Measurements from ENCODE around the gene KIT. TPM values are rescaled to one million over a fixed set of nuclear protein-coding genes. Genes with fewer than 3 reads are reported as not detected.

Gene KIT
- total RNA-seq, 2 experiments from 2014 or later, result 0.05 to 0.36 TPM

DNA sequence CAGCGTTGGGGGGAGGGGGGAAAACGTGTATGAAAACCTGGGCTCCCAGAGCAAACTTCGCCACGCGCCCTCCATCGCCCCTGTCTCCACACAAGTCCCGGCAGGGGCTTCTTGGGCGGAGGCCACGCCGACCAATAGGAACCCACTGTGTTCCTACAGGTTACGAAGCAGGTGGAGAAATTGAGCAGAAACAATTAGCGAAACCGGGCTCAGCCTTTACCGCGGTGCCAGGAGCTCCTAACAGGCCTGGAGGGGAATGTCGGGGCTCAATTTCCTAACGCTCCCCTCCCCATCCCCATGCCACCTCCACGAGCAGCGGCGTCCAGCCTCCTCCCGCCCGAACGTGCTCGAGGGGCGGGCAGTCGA lies 589 bp upstream of the KIT start:
- no peak for TF ChIP-seq CTCF (IDR thresholded peaks at IDR 0.05)
- peaks cover 25% of the 10 kb centered on the region for H3K4me1 Mint-ChIP-seq (ENCODE audit: low read depth)
- peaks cover 0 to 6% of the 10 kb centered on the region in 2 experiments for H3K9me3 ChIP-seq (ENCODE audit: control insufficient read depth in 1 of 2, insufficient read depth in 1 of 2, low read length in 2 of 2)
- no peaks in the 10 kb centered on the region for H3K9me3 Mint-ChIP-seq
- intact Hi-C loops (cut with DNase I, micrococcal nuclease), result no loop called here
- CTCF ChIA-PET, result no interaction called here
- H3K27me3 ChIP-seq (ENCODE audit: control insufficient read depth in 1 of 2, insufficient read depth in 2 of 2, low read length in 2 of 2), result peaks cover 43 to 46% of the 10 kb centered on the region in 2 experiments
- ATAC-seq (ENCODE audit: poor library complexity) (no peak), DNase-seq (no peak)
- peaks cover 66% of the 10 kb centered on the region for H3K27me3 Mint-ChIP-seq
- no peak overlapping the region for H3K27ac ChIP-seq (ENCODE audit: low read depth in 1 of 2, low read length in 2 of 2)
- H3K36me3 ChIP-seq (ENCODE audit: insufficient read depth, low read length), result no peaks in the 10 kb centered on the region
- H3K36me3 Mint-ChIP-seq (ENCODE audit: low read depth), result no peaks in the 10 kb centered on the region
- H3K4me1 ChIP-seq (ENCODE audit: insufficient read depth, low read length), result peaks cover 24% of the 10 kb centered on the region
- peak overlapping the region; percentile 55 for H3K4me3 ChIP-seq (ENCODE audit: low read length)
- peak overlapping the region; percentile 43 for H3K4me3 Mint-ChIP-seq
- POLR2A ChIA-PET, result no interaction called here
- H3K27ac Mint-ChIP-seq, result no peak overlapping the region

- peak overlapping the region; percentile 70 for H3K4me3 Mint-ChIP-seq
- peaks cover 25% of the 10 kb centered on the region for H3K4me1 Mint-ChIP-seq (ENCODE audit: low read depth)
- no peaks in the 10 kb centered on the region for H3K9me3 Mint-ChIP-seq
- Histone ChIP-seq H3K36me3 (ENCODE audit: insufficient read depth, low read length) (no peaks in the 10 kb centered on the region), H3K9me3 (ENCODE audit: control insufficient read depth in 1 of 2, insufficient read depth in 1 of 2, low read length in 2 of 2) (peaks cover 0 to 6% of the 10 kb centered on the region in 2 experiments), H3K4me3 (ENCODE audit: low read length) (peak overlapping the region; percentile 55), H3K27ac (ENCODE audit: low read depth in 1 of 2, low read length in 2 of 2) (no peak overlapping the region), H3K4me1 (ENCODE audit: insufficient read depth, low read length) (peaks cover 24% of the 10 kb centered on the region), H3K27me3 (ENCODE audit: control insufficient read depth in 1 of 2, insufficient read depth in 2 of 2, low read length in 2 of 2) (peaks cover 43 to 52% of the 10 kb centered on the region in 2 experiments)
- DNase-seq, result peak in 6 of 14 experiments; percentile 9 to 64 (median 29)
- H3K27ac Mint-ChIP-seq, result no peak overlapping the region
- H3K27me3 Mint-ChIP-seq, result peaks cover 71% of the 10 kb centered on the region
- intact Hi-C loops (cut with DNase I, micrococcal nuclease), result no loop called here
- ATAC-seq (ENCODE audit: poor library complexity), result peak; percentile 43
- H3K36me3 Mint-ChIP-seq (ENCODE audit: low read depth), result no peaks in the 10 kb centered on the region
- no peak for TF ChIP-seq CTCF (IDR thresholded peaks at IDR 0.05)
- ChIA-PET CTCF (no interaction called here), POLR2A (no interaction called here)
Observed at GRCh38 chr4:54658252-54659093, 716 bp downstream of the KIT start.

GRCh38 chr4:54659313-54659712 lies 1.6 kb downstream of the KIT start:
- H3K27ac Mint-ChIP-seq, result no peak overlapping the region
- peaks cover 75% of the 10 kb centered on the region for H3K27me3 Mint-ChIP-seq
- peak overlapping the region; percentile 70 for H3K4me3 Mint-ChIP-seq
- H3K27ac ChIP-seq (ENCODE audit: low read depth in 1 of 2, low read length in 2 of 2), result no peak overlapping the region
- no peaks in the 10 kb centered on the region for H3K36me3 Mint-ChIP-seq (ENCODE audit: low read depth)
- H3K27me3 ChIP-seq (ENCODE audit: control insufficient read depth in 1 of 2, insufficient read depth in 2 of 2, low read length in 2 of 2), result peaks cover 43 to 57% of the 10 kb centered on the region in 2 experiments
- peaks cover 0 to 6% of the 10 kb centered on the region in 2 experiments for H3K9me3 ChIP-seq (ENCODE audit: control insufficient read depth in 1 of 2, insufficient read depth in 1 of 2, low read length in 2 of 2)
- peaks cover 25% of the 10 kb centered on the region for H3K4me1 Mint-ChIP-seq (ENCODE audit: low read depth)
- POLR2A ChIA-PET, result no interaction called here
- TF ChIP-seq CTCF (IDR thresholded peaks at IDR 0.05), result no peak
- peaks cover 24% of the 10 kb centered on the region for H3K4me1 ChIP-seq (ENCODE audit: insufficient read depth, low read length)
- CTCF ChIA-PET, result no interaction called here
- DNase-seq (no peak), ATAC-seq (ENCODE audit: poor library complexity) (no peak)
- no peaks in the 10 kb centered on the region for H3K9me3 Mint-ChIP-seq
- intact Hi-C loops (cut with DNase I, micrococcal nuclease), result no loop called here
- no peaks in the 10 kb centered on the region for H3K36me3 ChIP-seq (ENCODE audit: insufficient read depth, low read length)
- peak overlapping the region; percentile 55 for H3K4me3 ChIP-seq (ENCODE audit: low read length)
